KBM-7 (cell line): ENCODE results near the gene BRD1.
A peak's percentile ranks its signal among the peaks of the same experiment; 100 is the strongest.
"Not testable (repeated sequence)": the region's sequence is repeated elsewhere in the genome, so short reads cannot be mapped to it uniquely, and the experiment has no call there.

Source experiments
- DNase-seq: peaks from one replicate; pipeline ENCODE4 v3.0.0-alpha.2; 2015
- in situ Hi-C: fragments of 300-500 bp; cut with MboI; formaldehyde crosslinking; loops from 2 replicates; pipeline ENCODE4 v1.14.3; 2020; ENCODE audit warnings: low sequenced_read_pairs, low pct_unique_long_range_greater_than_20kb, mixed read lengths

The BRD1 gene

GRCh38 chr22:49764127-49764581 lies 63.5 kb downstream of the BRD1 start:
- in situ Hi-C loops = loop anchor here (25.0 kb wide), 1 partner anchor 273 kb away; no protein-coding TSS in a partner anchor
- no peak for DNase-seq

- in situ Hi-C loops = loop anchor here (25.0 kb wide), 1 partner anchor 274 kb away; no protein-coding TSS in a partner anchor
- DNase-seq = no peak
These were observed 64.0 kb downstream of the BRD1 start for GRCh38 chr22:49763696-49764095.

GRCh38 chr22:49763138-49763537 lies 64.5 kb downstream of the BRD1 start:
- no peak for DNase-seq
- in situ Hi-C loops = loop anchor here (25.0 kb wide), 1 partner anchor 274 kb away; no protein-coding TSS in a partner anchor

- in situ Hi-C loops = loop anchor here (25.0 kb wide), 1 partner anchor 275 kb away; no protein-coding TSS in a partner anchor
These were observed 65.1 kb downstream of the BRD1 start for GRCh38 chr22:49762571-49762970.

GRCh38 chr22:49761836-49762235 lies 65.8 kb downstream of the BRD1 start:
- DNase-seq = no peak
- in situ Hi-C loops = loop anchor here (25.0 kb wide), 1 partner anchor 275 kb away; no protein-coding TSS in a partner anchor

More at GRCh38 chr22:49762571-49762970, 65.1 kb downstream of the BRD1 start:
- not testable (repeated sequence) for DNase-seq

GRCh38 chr22:49760630-49761571 lies 66.8 kb downstream of the BRD1 start:
- in situ Hi-C loops = loop anchor here (25.0 kb wide), 1 partner anchor 276 kb away; no protein-coding TSS in a partner anchor
- peak; percentile 39 for DNase-seq

GRCh38 chr22:49760280-49760629 lies 67.4 kb downstream of the BRD1 start:
- in situ Hi-C loops = loop anchor here (25.0 kb wide), 1 partner anchor 277 kb away; no protein-coding TSS in a partner anchor
- DNase-seq = peak; percentile 95

GRCh38 chr22:49756676-49757075 lies 71.0 kb downstream of the BRD1 start:
- in situ Hi-C loops = loop anchor here (25.0 kb wide), 1 partner anchor 281 kb away; no protein-coding TSS in a partner anchor
- no peak for DNase-seq

- in situ Hi-C loops = loop anchor here (25.0 kb wide), 1 partner anchor 281 kb away; no protein-coding TSS in a partner anchor
These were observed 71.5 kb downstream of the BRD1 start for GRCh38 chr22:49756201-49756600.

GRCh38 chr22:49755631-49756001 lies 72.1 kb downstream of the BRD1 start:
- in situ Hi-C loops = loop anchor here (25.0 kb wide), 1 partner anchor 282 kb away; no protein-coding TSS in a partner anchor
- DNase-seq = no peak

More at GRCh38 chr22:49756201-49756600, 71.5 kb downstream of the BRD1 start:
- no peak for DNase-seq

- no peak for DNase-seq
- in situ Hi-C loops = loop anchor here (25.0 kb wide), 1 partner anchor 282 kb away; no protein-coding TSS in a partner anchor
These were observed 72.7 kb downstream of the BRD1 start for GRCh38 chr22:49754696-49755630.

GRCh38 chr22:49753961-49754695 lies 73.5 kb downstream of the BRD1 start:
- in situ Hi-C loops = loop anchor here (25.0 kb wide), 1 partner anchor 283 kb away; no protein-coding TSS in a partner anchor

GRCh38 chr22:49753276-49753890 lies 74.3 kb downstream of the BRD1 start:
- DNase-seq = no peak
- in situ Hi-C loops = loop anchor here (25.0 kb wide), 1 partner anchor 284 kb away; no protein-coding TSS in a partner anchor

More at GRCh38 chr22:49753961-49754695, 73.5 kb downstream of the BRD1 start:
- DNase-seq = no peak

- in situ Hi-C loops = loop anchor here (25.0 kb wide), 1 partner anchor 285 kb away; no protein-coding TSS in a partner anchor
- DNase-seq = no peak
These were observed 75.0 kb downstream of the BRD1 start for GRCh38 chr22:49752598-49753091.

- in situ Hi-C loops = loop anchor here (25.0 kb wide), 1 partner anchor 285 kb away; no protein-coding TSS in a partner anchor
- no peak for DNase-seq
These were observed 75.6 kb downstream of the BRD1 start for GRCh38 chr22:49751966-49752597.

- in situ Hi-C loops = loop anchor here (25.0 kb wide), 1 partner anchor 286 kb away; no protein-coding TSS in a partner anchor
- DNase-seq = no peak
These were observed 76.2 kb downstream of the BRD1 start for GRCh38 chr22:49751318-49751965.
